ENCODE measurements around the gene GALNT6. TPM values are rescaled to one million over a fixed set of nuclear protein-coding genes. Genes with fewer than 3 reads are reported as not detected.

GALNT6 gene
- total and polyA plus RNA-seq, 2 donors (not counting 1 experiment from before 2014, with no cell fraction given), result 25.2 to 115 TPM

- H3K27ac ChIP-seq (ENCODE audit: insufficient read depth, low read length), result no peak overlapping the region
- DNase-seq (ENCODE audit: low read depth in 2 of 2), result no peak
These were observed 10.7 kb upstream of the GALNT6 start for GRCh38 chr12:51401900-51402299.

GRCh38 chr12:51401486-51401885 lies 10.3 kb upstream of the GALNT6 start:
- Histone ChIP-seq H3K4me1 (ENCODE audit: control insufficient read depth, extremely low read depth, insufficient read depth, low read length) (no peaks in the 10 kb centered on the region), H2AFZ (ENCODE audit: low read length) (no peak overlapping the region), H3K4me3 (replicated peaks in 1 of 4; ENCODE audit: control extremely low read depth in 1 of 4, insufficient read depth in 1 of 4, low read depth in 3 of 4, low read length in 4 of 4) (no peak overlapping the region), H3K27ac (ENCODE audit: insufficient read depth, low read length) (no peak overlapping the region), H3K4me2 (ENCODE audit: extremely low read depth, insufficient read depth, low read length) (no peak overlapping the region), H3K9ac (ENCODE audit: insufficient read depth, low read length) (no peak overlapping the region), H3K9me3 (ENCODE audit: control insufficient read depth, insufficient read depth, low read depth, low read length) (no peaks in the 10 kb centered on the region), H3K36me3 (ENCODE audit: control insufficient read depth, insufficient read depth, low read length) (no peaks in the 10 kb centered on the region), H4K20me1 (ENCODE audit: control insufficient read depth, extremely low read depth, insufficient read depth, low read length) (no peaks in the 10 kb centered on the region), H3K27me3 (ENCODE audit: control insufficient read depth, insufficient read depth, low read length) (no peaks in the 10 kb centered on the region), H3K79me2 (ENCODE audit: control insufficient read depth, insufficient read depth, low read length) (no peaks in the 10 kb centered on the region)
- no peak for DNase-seq (ENCODE audit: low read depth in 2 of 2)
- TF ChIP-seq, protein P1, sequence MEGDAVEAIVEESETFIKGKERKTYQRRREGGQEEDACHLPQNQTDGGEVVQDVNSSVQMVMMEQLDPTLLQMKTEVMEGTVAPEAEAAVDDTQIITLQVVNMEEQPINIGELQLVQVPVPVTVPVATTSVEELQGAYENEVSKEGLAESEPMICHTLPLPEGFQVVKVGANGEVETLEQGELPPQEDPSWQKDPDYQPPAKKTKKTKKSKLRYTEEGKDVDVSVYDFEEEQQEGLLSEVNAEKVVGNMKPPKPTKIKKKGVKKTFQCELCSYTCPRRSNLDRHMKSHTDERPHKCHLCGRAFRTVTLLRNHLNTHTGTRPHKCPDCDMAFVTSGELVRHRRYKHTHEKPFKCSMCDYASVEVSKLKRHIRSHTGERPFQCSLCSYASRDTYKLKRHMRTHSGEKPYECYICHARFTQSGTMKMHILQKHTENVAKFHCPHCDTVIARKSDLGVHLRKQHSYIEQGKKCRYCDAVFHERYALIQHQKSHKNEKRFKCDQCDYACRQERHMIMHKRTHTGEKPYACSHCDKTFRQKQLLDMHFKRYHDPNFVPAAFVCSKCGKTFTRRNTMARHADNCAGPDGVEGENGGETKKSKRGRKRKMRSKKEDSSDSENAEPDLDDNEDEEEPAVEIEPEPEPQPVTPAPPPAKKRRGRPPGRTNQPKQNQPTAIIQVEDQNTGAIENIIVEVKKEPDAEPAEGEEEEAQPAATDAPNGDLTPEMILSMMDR (conservative IDR thresholded peaks at IDR 0.05 in 1 of 2, IDR thresholded peaks at IDR 0.05 in 1 of 2; ENCODE audit: low read depth in 1 of 2, low read length in 2 of 2), result no peak
- TF ChIP-seq EZH2 (IDR thresholded peaks at IDR 0.05; ENCODE audit: low read length, missing control alignments), result no peak

More at GRCh38 chr12:51401900-51402299, 10.7 kb upstream of the GALNT6 start:
- Histone ChIP-seq H4K20me1 (ENCODE audit: control insufficient read depth, extremely low read depth, insufficient read depth, low read length) (no peaks in the 10 kb centered on the region), H3K9me3 (ENCODE audit: control insufficient read depth, insufficient read depth, low read depth, low read length) (no peaks in the 10 kb centered on the region), H2AFZ (ENCODE audit: low read length) (no peak overlapping the region), H3K4me3 (replicated peaks in 1 of 4; ENCODE audit: control extremely low read depth in 1 of 4, insufficient read depth in 1 of 4, low read depth in 3 of 4, low read length in 4 of 4) (no peak overlapping the region), H3K4me2 (ENCODE audit: extremely low read depth, insufficient read depth, low read length) (no peak overlapping the region), H3K4me1 (ENCODE audit: control insufficient read depth, extremely low read depth, insufficient read depth, low read length) (no peaks in the 10 kb centered on the region), H3K9ac (ENCODE audit: insufficient read depth, low read length) (no peak overlapping the region), H3K36me3 (ENCODE audit: control insufficient read depth, insufficient read depth, low read length) (no peaks in the 10 kb centered on the region), H3K79me2 (ENCODE audit: control insufficient read depth, insufficient read depth, low read length) (no peaks in the 10 kb centered on the region), H3K27me3 (ENCODE audit: control insufficient read depth, insufficient read depth, low read length) (no peaks in the 10 kb centered on the region)
- TF ChIP-seq, protein P1 (conservative IDR thresholded peaks at IDR 0.05 in 1 of 2, IDR thresholded peaks at IDR 0.05 in 1 of 2; ENCODE audit: low read depth in 1 of 2, low read length in 2 of 2), result no peak
- TF ChIP-seq EZH2 (IDR thresholded peaks at IDR 0.05; ENCODE audit: low read length, missing control alignments), result no peak

DNA sequence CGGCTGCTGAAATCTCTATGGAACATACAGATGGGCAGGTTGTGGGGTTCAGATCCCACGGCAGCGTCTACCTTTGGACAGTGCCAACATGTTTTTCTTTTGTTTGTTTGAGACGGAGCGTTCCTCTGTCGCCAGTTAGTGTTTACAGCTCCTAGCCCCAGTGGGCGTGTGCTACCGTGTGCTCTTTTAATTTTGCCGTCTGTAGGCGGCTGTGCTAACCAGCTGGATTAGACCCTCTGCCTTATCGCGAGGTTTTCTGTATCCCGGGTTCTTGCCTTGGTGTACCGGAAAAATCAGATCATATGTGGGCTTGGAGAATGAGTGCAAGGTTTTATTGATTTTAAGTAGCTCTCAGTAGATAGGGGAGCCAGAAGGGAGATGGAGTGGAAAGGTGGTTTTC lies 9.8 kb upstream of the GALNT6 start:
- no peak overlapping the region for H3K4me3 ChIP-seq (replicated peaks in 1 of 4; ENCODE audit: control extremely low read depth in 1 of 4, insufficient read depth in 1 of 4, low read depth in 3 of 4, low read length in 4 of 4)
- no peaks in the 10 kb centered on the region for H3K9me3 ChIP-seq (ENCODE audit: control insufficient read depth, insufficient read depth, low read depth, low read length)
- TF ChIP-seq, protein P1 (conservative IDR thresholded peaks at IDR 0.05 in 1 of 2, IDR thresholded peaks at IDR 0.05 in 1 of 2; ENCODE audit: low read depth in 1 of 2, low read length in 2 of 2), result no peak
- no peak for TF ChIP-seq EZH2 (IDR thresholded peaks at IDR 0.05; ENCODE audit: low read length, missing control alignments)
- H3K27ac ChIP-seq (ENCODE audit: insufficient read depth, low read length), result no peak overlapping the region
- no peak overlapping the region for H3K4me2 ChIP-seq (ENCODE audit: extremely low read depth, insufficient read depth, low read length)
- no peaks in the 10 kb centered on the region for H3K27me3 ChIP-seq (ENCODE audit: control insufficient read depth, insufficient read depth, low read length)
- no peaks in the 10 kb centered on the region for H3K79me2 ChIP-seq (ENCODE audit: control insufficient read depth, insufficient read depth, low read length)
- no peaks in the 10 kb centered on the region for H3K4me1 ChIP-seq (ENCODE audit: control insufficient read depth, extremely low read depth, insufficient read depth, low read length)
- H2AFZ ChIP-seq (ENCODE audit: low read length), result no peak overlapping the region
- no peaks in the 10 kb centered on the region for H4K20me1 ChIP-seq (ENCODE audit: control insufficient read depth, extremely low read depth, insufficient read depth, low read length)
- H3K9ac ChIP-seq (ENCODE audit: insufficient read depth, low read length), result no peak overlapping the region
- H3K36me3 ChIP-seq (ENCODE audit: control insufficient read depth, insufficient read depth, low read length), result no peaks in the 10 kb centered on the region
- no peak for DNase-seq (ENCODE audit: low read depth in 2 of 2)
